Prostate gland (tissue), 2 donors: ENCODE data around the gene FAM110A.

Source experiments
- CTCF ChIP-seq, 4 experiments: fragments of 200-600 bp in 2 of 4; fragments of 450-650 bp in 2 of 4; sonication (generic) in 2 of 4; IDR thresholded peaks; 1 replicate in 3 of 4; 2 replicates in 1 of 4; pipeline ENCODE4 v1.5.1; 2016 to 2019; ENCODE audit warnings: antibody characterized with exemption in 4 of 4, mild to moderate bottlenecking in 2 of 4, moderate library complexity in 2 of 4
- POLR2A ChIP-seq: fragments of 450-650 bp; IDR thresholded peaks from one replicate; pipeline ENCODE4 v1.6.1; 2016; ENCODE audit warnings: antibody characterized with exemption, mild to moderate bottlenecking
- POLR2AphosphoS5 ChIP-seq: sonication (generic); formaldehyde crosslinking; IDR thresholded peaks from one replicate; pipeline ENCODE4 v1.6.1; 2017; ENCODE audit warnings: antibody characterized with exemption

- TF ChIP-seq CTCF (IDR thresholded peaks at IDR 0.05) (no peak), POLR2A (no peak), POLR2AphosphoS5 (no peak)
These were observed 2.7 kb downstream of the FAM110A start for GRCh38 chr20:836190-836589.
